ENCODE results near the gene CFAP206.

DNA sequence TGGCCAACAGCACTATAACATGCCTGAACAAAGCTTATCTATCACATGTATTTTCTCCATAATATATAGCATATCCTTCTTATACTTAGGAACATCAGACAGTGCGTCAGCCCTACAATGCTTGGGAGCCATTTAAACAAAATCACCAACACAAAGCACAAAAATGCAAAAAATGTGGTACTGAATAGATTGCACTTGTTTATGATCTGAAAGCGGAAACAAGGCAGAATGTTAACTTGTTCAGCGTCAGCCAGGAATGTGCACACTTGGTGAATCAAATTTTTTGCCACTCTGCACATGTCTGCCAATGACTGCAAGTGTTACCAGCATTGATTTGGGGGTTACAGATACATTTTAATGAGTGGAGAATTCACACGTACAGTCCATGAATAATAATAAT is 79.8 kb downstream of the CFAP206 start:
- TF ChIP-seq EZH2 (IDR thresholded peaks at IDR 0.05; ENCODE audit: borderline replicate concordance, low read depth, low read length, severe bottlenecking) (no peak), POLR2A (IDR thresholded peaks at IDR 0.05; ENCODE audit: low read depth, low read length) (no peak), POLR2AphosphoS5 (IDR thresholded peaks at IDR 0.05; ENCODE audit: insufficient read depth, low read depth, low read length) (no peak), JUN (IDR thresholded peaks at IDR 0.05; ENCODE audit: borderline replicate concordance, insufficient read depth, insufficient read length, low read depth) (peak; percentile 18), FOS (IDR thresholded peaks at IDR 0.05; ENCODE audit: borderline replicate concordance, insufficient read depth, low read length) (no peak), MYC (IDR thresholded peaks at IDR 0.05; ENCODE audit: low read depth, low read length) (no peak), GATA2 (IDR thresholded peaks at IDR 0.05; ENCODE audit: insufficient read depth, insufficient read length, low read depth, low read length) (no peak)
- TF ChIP-seq, protein P1, sequence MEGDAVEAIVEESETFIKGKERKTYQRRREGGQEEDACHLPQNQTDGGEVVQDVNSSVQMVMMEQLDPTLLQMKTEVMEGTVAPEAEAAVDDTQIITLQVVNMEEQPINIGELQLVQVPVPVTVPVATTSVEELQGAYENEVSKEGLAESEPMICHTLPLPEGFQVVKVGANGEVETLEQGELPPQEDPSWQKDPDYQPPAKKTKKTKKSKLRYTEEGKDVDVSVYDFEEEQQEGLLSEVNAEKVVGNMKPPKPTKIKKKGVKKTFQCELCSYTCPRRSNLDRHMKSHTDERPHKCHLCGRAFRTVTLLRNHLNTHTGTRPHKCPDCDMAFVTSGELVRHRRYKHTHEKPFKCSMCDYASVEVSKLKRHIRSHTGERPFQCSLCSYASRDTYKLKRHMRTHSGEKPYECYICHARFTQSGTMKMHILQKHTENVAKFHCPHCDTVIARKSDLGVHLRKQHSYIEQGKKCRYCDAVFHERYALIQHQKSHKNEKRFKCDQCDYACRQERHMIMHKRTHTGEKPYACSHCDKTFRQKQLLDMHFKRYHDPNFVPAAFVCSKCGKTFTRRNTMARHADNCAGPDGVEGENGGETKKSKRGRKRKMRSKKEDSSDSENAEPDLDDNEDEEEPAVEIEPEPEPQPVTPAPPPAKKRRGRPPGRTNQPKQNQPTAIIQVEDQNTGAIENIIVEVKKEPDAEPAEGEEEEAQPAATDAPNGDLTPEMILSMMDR (IDR thresholded peaks at IDR 0.05; ENCODE audit: extremely low read depth in 1 of 2, insufficient read depth in 1 of 2, low read depth in 1 of 2, low read length in 2 of 2), result no peak
- TF ChIP-seq, protein P2, sequence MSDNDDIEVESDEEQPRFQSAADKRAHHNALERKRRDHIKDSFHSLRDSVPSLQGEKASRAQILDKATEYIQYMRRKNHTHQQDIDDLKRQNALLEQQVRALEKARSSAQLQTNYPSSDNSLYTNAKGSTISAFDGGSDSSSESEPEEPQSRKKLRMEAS (IDR thresholded peaks at IDR 0.05; ENCODE audit: insufficient read depth, insufficient read length), result no peak

All from endothelial cell of umbilical vein (primary cell).